Epithelial cell of umbilical artery (primary cell): Measurements from ENCODE around the gene STMP1. TPM values are rescaled to one million over a fixed set of nuclear protein-coding genes. Genes with fewer than 3 reads are reported as not detected.

Source experiments
- total RNA-seq: library from RNA; depleted of rRNA; stranded (reverse); fragments of >200 nt; gene quantifications from 2 replicates; pipeline ENCODE4 v1.2.3, GENCODE V29; 2014

STMP1 gene
- total RNA-seq = 5.5 and 12.0 TPM in 2 replicates

GRCh38 chr7:135662373-135663114, at the start of gene STMP1:
STMP1 (plus strand) TSS chr7:135662514.

Other genes with a start within 250 kb of the STMP1 start
- gene CNOT4, start 152.4 kb upstream of the STMP1 start, total RNA-seq = 2.9 and 5.8 TPM in 2 replicates
- gene NUP205, start 104.6 kb upstream of the STMP1 start, total RNA-seq = 56.5 and 75.7 TPM in 2 replicates
- not detected in 2 replicates for gene SLC13A4, start 65.7 kb downstream of the STMP1 start, total RNA-seq
- gene FAM180A, start 86.3 kb downstream of the STMP1 start, total RNA-seq = not detected in 2 replicates